ENCODE measurements around the gene SHTN1. TPM values are rescaled to one million over a fixed set of nuclear protein-coding genes. Genes with fewer than 3 reads are reported as not detected.

The SHTN1 gene, protein sequence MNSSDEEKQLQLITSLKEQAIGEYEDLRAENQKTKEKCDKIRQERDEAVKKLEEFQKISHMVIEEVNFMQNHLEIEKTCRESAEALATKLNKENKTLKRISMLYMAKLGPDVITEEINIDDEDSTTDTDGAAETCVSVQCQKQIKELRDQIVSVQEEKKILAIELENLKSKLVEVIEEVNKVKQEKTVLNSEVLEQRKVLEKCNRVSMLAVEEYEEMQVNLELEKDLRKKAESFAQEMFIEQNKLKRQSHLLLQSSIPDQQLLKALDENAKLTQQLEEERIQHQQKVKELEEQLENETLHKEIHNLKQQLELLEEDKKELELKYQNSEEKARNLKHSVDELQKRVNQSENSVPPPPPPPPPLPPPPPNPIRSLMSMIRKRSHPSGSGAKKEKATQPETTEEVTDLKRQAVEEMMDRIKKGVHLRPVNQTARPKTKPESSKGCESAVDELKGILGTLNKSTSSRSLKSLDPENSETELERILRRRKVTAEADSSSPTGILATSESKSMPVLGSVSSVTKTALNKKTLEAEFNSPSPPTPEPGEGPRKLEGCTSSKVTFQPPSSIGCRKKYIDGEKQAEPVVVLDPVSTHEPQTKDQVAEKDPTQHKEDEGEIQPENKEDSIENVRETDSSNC
- 6.3 and 9.3 TPM in 2 replicates for total RNA-seq (2014; rRNA removed; shearing (Covaris generic))

GRCh38 chr10:117005026-117005526 lies at the start of gene SHTN1:
Gene SHTN1, minus strand, starts transcription at chr10:117005187. Its CDS starts 108 bp downstream, at chr10:117005079.
- DNase-seq (ENCODE audit: low spot score): peak; percentile 67

DNA sequence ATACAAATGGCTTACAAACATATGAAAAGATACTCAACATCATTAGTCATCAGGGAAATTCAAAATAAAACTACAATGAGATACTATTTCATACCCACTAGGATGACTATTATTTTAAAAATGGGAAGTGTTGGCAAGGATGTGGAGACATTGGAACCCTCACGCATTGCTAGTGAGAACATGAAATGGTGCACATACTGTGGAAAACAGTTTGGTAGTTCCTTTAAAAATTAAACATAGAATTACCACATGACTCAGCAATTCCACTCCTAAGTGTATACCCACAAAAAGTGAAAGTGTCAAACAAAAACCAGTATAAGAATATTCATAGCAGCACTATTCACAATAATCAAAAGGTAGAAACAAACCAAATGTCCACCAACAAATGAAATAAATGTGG lies 48.5 kb upstream of the SHTN1 start:
- no peak for DNase-seq (ENCODE audit: low spot score)

- no peak for DNase-seq (ENCODE audit: low spot score)
Observed at GRCh38 chr10:117047947-117048346, 43.0 kb upstream of the SHTN1 start.

DNA sequence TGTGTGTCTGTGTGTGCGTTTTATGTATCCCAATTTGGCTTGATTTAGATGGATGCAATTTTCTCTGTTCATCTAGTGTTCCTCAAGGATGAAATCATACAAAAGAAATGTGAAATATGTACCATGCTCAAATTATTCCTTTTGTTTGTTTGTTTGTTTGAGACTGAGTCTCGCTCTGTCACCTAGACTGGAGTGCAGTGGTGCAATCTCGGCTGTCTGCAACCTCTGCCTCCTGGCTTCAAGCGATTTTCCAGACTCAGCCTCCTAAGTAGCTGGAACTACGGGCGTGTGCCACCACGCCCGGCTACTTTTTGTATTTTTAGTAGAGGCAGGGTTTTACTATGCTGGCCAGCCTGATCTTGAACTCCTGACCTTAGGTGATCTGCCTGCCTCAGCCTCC lies 11.3 kb upstream of the SHTN1 start:
- no peak for DNase-seq (ENCODE audit: low spot score)

DNA sequence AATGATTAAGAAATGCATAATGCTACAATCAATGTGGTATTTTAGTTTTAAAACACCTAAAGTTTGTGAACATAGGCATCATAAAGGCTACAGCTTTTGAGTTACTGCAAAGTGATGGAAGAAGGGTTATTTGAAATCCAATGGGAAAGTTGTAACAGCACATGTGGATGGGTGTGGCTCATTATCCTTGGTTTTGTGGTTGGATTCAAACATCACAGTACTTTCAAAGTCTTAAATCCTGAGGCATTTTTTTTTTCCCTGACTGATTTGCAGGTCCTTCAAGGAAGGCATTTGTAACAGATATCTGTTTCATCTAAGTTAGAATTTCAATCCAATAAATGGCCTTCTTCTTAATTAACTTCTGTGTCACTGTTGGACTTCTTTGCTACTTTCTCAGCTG lies 9.8 kb upstream of the SHTN1 start:
- DNase-seq (ENCODE audit: low spot score): no peak

DNA sequence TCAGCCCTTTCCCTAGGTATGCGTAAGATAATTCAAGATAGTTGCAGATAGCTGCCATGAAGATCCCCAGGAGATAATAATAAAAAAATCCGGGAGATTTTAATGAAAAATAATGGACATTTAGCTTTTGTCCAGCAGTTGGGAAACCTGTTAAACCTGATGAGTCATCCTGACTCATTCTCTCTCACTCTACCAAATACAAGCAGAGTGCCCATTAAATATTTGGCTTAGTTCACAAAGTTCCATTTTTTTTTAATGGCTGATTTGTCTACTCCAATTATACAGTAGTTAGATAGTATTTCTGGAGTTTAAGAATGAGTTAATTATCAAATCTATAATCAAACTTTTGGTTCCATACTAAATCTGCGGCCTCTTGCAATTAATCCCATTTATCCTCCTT lies 2.1 kb upstream of the SHTN1 start:
- peak; percentile 61 for DNase-seq (ENCODE audit: low spot score)

- no peak for DNase-seq (ENCODE audit: low spot score)
Observed at GRCh38 chr10:117005527-117006055, 604 bp upstream of the SHTN1 start.

DNA sequence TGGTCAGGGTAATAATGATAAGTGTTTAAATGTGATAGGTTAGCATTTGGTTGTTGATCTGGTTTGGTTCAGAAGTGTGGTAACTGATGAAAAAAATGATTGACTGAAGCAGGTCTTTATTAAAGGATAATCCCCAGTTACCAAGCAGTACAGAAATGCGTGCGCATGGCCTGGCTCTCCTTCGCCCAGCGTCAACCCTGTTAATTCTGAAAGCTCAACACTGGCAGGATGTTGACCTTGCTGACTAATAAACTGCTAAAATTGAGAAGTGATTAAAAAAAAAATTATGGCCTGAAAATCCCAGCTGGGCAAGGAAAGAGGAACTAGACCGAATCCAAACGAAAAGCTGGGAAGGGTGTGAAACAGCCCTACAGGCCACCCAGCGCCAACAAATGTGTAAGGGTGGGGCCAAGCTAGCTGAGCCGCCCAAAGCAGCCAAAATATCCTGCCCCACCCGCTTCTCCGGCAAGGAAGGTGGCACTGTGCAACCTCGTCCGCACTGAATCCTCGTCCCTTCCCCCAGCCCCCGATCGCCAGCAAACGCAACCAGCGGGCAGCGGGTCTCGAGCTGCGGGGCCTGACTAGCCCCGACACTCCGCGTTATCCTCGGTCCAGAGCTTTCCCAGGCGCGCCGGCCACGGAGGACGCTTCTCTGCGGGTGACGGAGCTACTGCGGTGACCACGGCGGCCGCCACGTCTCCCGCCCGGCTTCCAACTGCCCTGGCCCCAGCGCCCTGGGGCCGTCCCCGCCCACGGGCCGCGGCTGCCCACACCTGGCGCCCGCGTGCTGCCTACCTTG lies 561 bp downstream of the SHTN1 start:
- peak; percentile 50 for DNase-seq (ENCODE audit: low spot score)

GRCh38 chr10:117003336-117003735 lies 1.7 kb downstream of the SHTN1 start:
- DNase-seq (ENCODE audit: low spot score): no peak

DNA sequence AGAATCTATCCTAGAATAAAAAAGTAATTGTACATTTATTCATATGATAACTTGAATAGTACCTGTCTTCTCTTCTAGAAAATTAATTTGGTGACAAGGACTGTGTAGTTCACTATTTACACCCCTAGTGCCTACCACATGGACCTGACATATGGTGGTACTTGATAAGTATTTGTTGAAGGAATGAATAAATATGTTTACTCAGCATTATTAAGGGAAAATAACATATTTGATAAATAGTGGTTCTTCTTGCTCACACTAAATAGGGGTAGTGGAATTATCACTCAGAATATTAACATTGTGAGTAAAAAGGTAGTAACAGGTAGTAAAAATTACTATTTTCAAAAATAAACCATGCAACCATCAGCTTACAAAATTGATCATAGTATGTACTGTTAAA lies 2.8 kb downstream of the SHTN1 start:
- no peak for DNase-seq (ENCODE audit: low spot score)

DNA sequence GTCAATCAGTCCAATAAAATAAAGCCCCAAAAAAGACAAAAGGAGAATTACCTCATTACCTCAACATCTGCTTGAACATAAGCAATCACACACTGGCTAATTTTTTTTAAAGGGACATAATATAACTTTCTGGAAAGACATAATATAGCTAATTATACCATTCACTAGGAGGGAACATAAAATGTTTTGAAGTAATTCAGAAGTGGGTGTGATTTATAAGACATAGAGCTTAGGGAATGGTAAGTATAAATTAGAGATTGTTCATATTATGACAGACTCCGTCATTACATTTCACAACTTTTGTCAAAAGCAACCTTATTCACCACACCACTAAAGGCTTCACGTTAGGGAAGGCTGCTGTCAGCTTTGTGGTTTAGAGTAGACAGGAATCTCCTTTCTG lies 3.8 kb downstream of the SHTN1 start:
- DNase-seq (ENCODE audit: low spot score): no peak

DNA sequence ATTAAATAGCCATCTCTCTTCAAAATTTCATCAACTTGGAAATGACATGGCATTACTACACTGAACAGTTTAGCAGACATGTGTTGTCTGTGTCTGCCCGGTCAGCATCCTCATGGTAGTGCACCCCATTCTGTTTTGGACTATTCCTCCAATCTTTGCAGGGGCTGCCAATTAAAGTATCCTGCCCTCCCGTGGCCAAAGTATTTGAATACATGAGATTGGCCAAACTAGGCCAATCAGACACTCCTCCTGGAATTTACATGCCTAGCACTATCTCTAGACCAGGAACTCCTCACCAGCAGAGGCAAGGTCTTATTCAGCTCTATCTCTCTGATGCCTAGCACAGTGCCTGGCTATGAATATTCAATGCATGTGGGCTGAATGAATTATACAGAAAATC lies 4.4 kb downstream of the SHTN1 start:
- no peak for DNase-seq (ENCODE audit: low spot score)

DNA sequence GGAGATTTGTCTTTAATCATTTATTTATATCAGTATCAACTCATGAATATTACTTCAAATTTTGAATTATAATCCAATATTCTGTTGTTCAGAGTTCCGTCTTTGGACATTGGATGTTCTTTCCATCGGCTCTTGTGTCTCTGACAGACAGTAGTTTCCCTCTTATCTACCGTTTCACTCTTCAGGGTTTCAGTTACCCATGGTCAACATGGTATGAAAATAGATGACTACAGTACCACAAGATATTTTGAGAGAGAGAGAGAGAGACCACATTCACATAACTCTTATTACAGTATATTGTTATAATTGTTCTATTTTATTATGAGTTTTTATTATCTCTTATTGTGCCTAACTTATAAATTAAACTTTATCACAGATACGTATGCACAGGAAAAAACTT lies 6.8 kb downstream of the SHTN1 start:
- DNase-seq (ENCODE audit: low spot score): no peak

- DNase-seq (ENCODE audit: low spot score): no peak
Observed at GRCh38 chr10:116997015-116997414, 8.0 kb downstream of the SHTN1 start.

GRCh38 chr10:116995648-116996047 lies 9.3 kb downstream of the SHTN1 start:
- DNase-seq (ENCODE audit: low spot score): no peak

GRCh38 chr10:116994113-116994890 lies 10.7 kb downstream of the SHTN1 start:
- no peak for DNase-seq (ENCODE audit: low spot score)

DNA sequence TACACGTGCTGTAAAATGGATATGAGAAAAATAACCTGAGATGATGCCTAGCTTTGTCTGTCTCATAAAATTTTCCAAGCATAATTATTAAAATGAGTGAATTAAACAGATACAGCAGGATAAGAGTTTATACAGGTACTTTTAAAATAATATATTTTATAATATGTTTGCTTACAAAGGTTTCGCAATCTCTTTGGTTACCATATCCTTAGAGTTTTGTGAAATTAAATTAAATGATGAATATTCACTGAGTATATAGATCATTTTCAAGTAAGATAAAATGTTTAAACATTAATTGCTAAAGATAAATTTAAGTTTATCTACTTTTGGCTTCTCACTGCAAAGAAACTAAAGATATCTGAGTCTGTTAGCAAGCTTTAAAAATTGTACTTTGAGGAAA lies 11.4 kb downstream of the SHTN1 start:
- DNase-seq (ENCODE audit: low spot score): no peak

DNA sequence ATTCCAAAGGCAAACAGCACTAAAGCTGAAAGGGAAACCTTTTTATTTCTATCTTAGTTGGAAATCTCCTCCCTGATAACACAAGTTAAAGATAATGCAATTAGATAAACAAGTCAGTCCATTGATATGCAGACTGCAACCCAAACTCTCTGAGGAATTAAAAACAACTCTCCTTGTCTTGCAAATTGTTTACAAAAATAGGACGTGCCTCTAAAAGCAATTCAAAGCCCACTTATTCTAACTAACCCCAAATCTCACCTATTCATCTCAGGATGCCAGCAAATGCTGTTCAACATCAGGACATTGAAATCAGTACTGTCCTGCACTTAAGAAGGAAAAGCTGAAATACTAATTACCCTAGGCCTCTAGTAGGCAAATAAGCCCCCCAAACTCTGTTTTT lies 12.8 kb downstream of the SHTN1 start:
- DNase-seq (ENCODE audit: low spot score): no peak

DNA sequence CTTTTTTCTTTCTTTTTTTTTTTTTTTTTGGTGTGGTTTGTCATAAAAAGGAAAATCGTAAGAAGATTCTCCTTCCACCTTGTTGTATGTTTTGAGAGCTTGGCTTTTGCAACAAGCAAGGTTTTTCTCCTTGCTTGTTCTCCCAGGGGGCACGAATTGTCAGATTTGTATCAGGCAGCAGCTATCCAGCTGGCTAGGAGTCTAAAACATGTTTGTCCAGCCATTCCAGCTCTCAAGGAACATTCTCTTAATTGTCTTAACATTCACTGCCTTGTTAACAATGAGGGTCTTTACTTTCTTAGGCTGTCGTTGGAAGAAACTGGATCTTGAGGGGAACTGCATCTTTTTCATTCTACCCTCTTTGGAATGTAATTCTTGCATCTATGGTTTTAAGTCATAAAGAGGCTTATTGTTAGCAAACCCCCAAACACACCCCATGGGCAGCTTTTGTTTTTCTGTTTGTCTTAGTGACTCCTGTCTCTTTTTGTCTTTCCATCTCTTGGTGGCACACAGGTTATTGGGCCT lies 14.6 kb downstream of the SHTN1 start:
- DNase-seq (ENCODE audit: low spot score): no peak

GRCh38 chr10:116989439-116989838 lies 15.5 kb downstream of the SHTN1 start:
- DNase-seq (ENCODE audit: low spot score): no peak

DNA sequence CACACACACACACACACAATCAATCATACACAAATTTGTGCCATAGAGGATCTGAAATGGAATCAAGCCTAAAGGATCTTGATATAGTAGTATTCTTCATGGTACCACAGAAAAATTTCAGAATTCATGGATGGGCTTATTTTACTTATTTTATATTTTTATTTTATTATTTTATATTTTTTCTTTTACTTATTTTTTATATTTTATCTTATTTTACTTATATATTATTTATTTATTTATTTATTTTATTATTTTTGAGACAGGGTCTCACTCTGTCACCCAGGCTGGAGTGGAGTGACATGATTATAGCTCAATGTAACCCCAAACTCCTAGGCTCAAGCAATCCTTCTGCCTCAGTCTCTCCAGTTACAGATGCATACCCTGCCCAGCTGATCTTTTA lies 16.7 kb downstream of the SHTN1 start:
- no peak for DNase-seq (ENCODE audit: low spot score)
